Retinal pigment epithelial cell (primary cell): ENCODE measurements around the gene TRIM40.

Experiments
- DNase-seq: peaks from one replicate; pipeline ENCODE4 v3.0.0-alpha.2; 2010; ENCODE audit warnings: low read depth
- H3K4me3 ChIP-seq: 2 replicates; pipeline ENCODE4 v1.5.1; 2011; ENCODE audit warnings: mild to moderate bottlenecking, low read length, control low read depth, moderate library complexity
- CTCF ChIP-seq: conservative IDR thresholded peaks from 2 replicates; pipeline ENCODE4 v1.5.1; 2011; ENCODE audit warnings: low read depth, low read length, control low read depth, inconsistent platforms

The TRIM40 gene

GRCh38 chr6:30156262-30156599, 20.3 kb downstream of the TRIM40 start:
- H3K4me3 ChIP-seq = no peak overlapping the region
- DNase-seq = no peak
- no peak for TF ChIP-seq CTCF

- no peak overlapping the region for H3K4me3 ChIP-seq
- TF ChIP-seq CTCF = no peak
- no peak for DNase-seq
Measured at GRCh38 chr6:30156774-30157173, 20.8 kb downstream of the TRIM40 start.

GRCh38 chr6:30157581-30157980, 21.6 kb downstream of the TRIM40 start:
- no peak for TF ChIP-seq CTCF
- H3K4me3 ChIP-seq = no peak overlapping the region
- DNase-seq = no peak

GRCh38 chr6:30157999-30158398, 22.1 kb downstream of the TRIM40 start:
- TF ChIP-seq CTCF = no peak
- no peak for DNase-seq
- no peak overlapping the region for H3K4me3 ChIP-seq

- H3K4me3 ChIP-seq = no peak overlapping the region
- TF ChIP-seq CTCF = no peak
- no peak for DNase-seq
Measured at GRCh38 chr6:30158475-30159040, 22.6 kb downstream of the TRIM40 start.

GRCh38 chr6:30160008-30160784, 24.3 kb downstream of the TRIM40 start:
- no peak overlapping the region for H3K4me3 ChIP-seq
- TF ChIP-seq CTCF = no peak
- DNase-seq = no peak
